ENCODE measurements around the gene FLACC1. TPM values are rescaled to one million over a fixed set of nuclear protein-coding genes. Genes with fewer than 3 reads are reported as not detected.

FLACC1 gene
- total and polyA plus RNA-seq, 2 of the 8 experiments (the other 6 are each of a cell fraction or from before 2014, with no cell fraction given), result 0.58 TPM; not detected in 1

- TF ChIP-seq, protein P1, sequence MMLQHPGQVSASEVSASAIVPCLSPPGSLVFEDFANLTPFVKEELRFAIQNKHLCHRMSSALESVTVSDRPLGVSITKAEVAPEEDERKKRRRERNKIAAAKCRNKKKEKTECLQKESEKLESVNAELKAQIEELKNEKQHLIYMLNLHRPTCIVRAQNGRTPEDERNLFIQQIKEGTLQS (IDR thresholded peaks at IDR 0.05; ENCODE audit: insufficient read depth, low read depth, low read length), result no peak
- no peak for TF ChIP-seq KDM4A (IDR thresholded peaks at IDR 0.05; ENCODE audit: low read depth, low read length, severe bottlenecking)
Measured at GRCh38 chr2:201350879-201351278, 6.3 kb downstream of the FLACC1 start (continued).

Data from H1 (cell line).